PC-9 (cell line): Measurements from ENCODE around the gene BIK. TPM values are rescaled to one million over a fixed set of nuclear protein-coding genes. Genes with fewer than 3 reads are reported as not detected.

Experiments used
- BruUV-seq: library from RNA; stranded (reverse); fragments of 400-500 nt; replicated peaks from 2 replicates; lab custom pipeline; 2021; lab: Mats Ljungman, UMichigan
- CTCF ChIA-PET: fragments of 300-600 bp; sonication (Branson Sonifier 250); formaldehyde crosslinking; loops from one replicate; lab custom pipeline; 2022; ENCODE audit warnings: antibody characterized with exemption; lab: Charles Lee
- POLR2A ChIA-PET: fragments of 300-600 bp; sonication (Branson Sonifier 250); formaldehyde crosslinking; loops from one replicate; lab custom pipeline; 2022; ENCODE audit warnings: antibody characterized with exemption; ENCODE audit not compliant: unreplicated experiment; lab: Charles Lee
- DNase-seq, 2 experiments: peaks; one replicate each; pipeline versions ENCODE4 v3.0.0 to v3.0.0-alpha.2; 2015 to 2022; ENCODE audit warnings: mixed read lengths in 1 of 2
- H2AFZ ChIP-seq: fragments of 200-600 bp; sonication (generic); 2 replicates; pipeline ENCODE4 v1.8.1; 2017; ENCODE audit warnings: antibody characterized with exemption
- H3F3A ChIP-seq: fragments of 200-600 bp; sonication (generic); 2 replicates; pipeline ENCODE4 v1.8.1; 2017; ENCODE audit warnings: antibody characterized with exemption, mild to moderate bottlenecking, low read depth; ENCODE audit not compliant: insufficient read depth
- H3K27ac ChIP-seq: fragments of 200-600 bp; sonication (generic); 2 replicates; pipeline ENCODE4 v1.6.1; 2016; ENCODE audit warnings: mixed run types
- H3K27me3 ChIP-seq: fragments of 200-600 bp; sonication (generic); 2 replicates; pipeline ENCODE4 v1.6.1; 2016; ENCODE audit warnings: low read depth, mixed run types; ENCODE audit not compliant: insufficient read depth
- H3K36me3 ChIP-seq: fragments of 200-600 bp; sonication (generic); 2 replicates; pipeline ENCODE4 v1.6.1; 2016; ENCODE audit warnings: low read depth, mixed run types
- H3K4me1 ChIP-seq: fragments of 200-600 bp; sonication (generic); replicated peaks from 2 replicates; pipeline ENCODE4 v1.6.1; 2016; ENCODE audit warnings: mixed run types; ENCODE audit not compliant: insufficient read depth
- H3K4me2 ChIP-seq: fragments of 200-600 bp; sonication (generic); 2 replicates; pipeline ENCODE4 v1.6.1; 2017; ENCODE audit warnings: mixed run types
- H3K4me3 ChIP-seq: fragments of 200-600 bp; sonication (generic); 2 replicates; pipeline ENCODE4 v1.6.1; 2016; ENCODE audit warnings: mixed run types
- H3K79me2 ChIP-seq: fragments of 200-600 bp; sonication (generic); 2 replicates; pipeline ENCODE4 v1.6.1; 2017; ENCODE audit warnings: low read depth, mixed run types
- H3K9me2 ChIP-seq: fragments of 200-600 bp; sonication (generic); 2 replicates; pipeline ENCODE4 v1.8.1; 2017; ENCODE audit warnings: mild to moderate bottlenecking; ENCODE audit not compliant: insufficient read depth
- H3K9me3 ChIP-seq: fragments of 200-600 bp; sonication (generic); 2 replicates; pipeline ENCODE4 v1.8.1; 2016; ENCODE audit warnings: low read depth; ENCODE audit not compliant: insufficient read depth
- H4K20me1 ChIP-seq: fragments of 200-600 bp; sonication (generic); 2 replicates; pipeline ENCODE4 v1.8.1; 2017; ENCODE audit not compliant: insufficient read depth
- EZH2 ChIP-seq: fragments of 200-600 bp; sonication (generic); IDR thresholded peaks from 2 replicates; pipeline ENCODE4 v1.8.0; 2017; ENCODE audit warnings: antibody characterized with exemption, low read depth
- intact Hi-C: fragments of 100-400 bp; cut with micrococcal nuclease; formaldehyde crosslinking; loops from one replicate; pipeline ENCODE4 v1.10.0; 2022; ENCODE audit not compliant: unreplicated experiment
- total RNA-seq: library from RNA; stranded (reverse); gene quantifications from 2 replicates; pipeline ENCODE4 v1.2.3, GENCODE V29; 2021
- TF ChIP-seq, protein P1 (sequence below): fragments of 200-600 bp; sonication (generic); conservative IDR thresholded peaks from 2 replicates; pipeline ENCODE4 v1.6.1; 2017; ENCODE audit warnings: mixed run types, antibody characterized with exemption, mild to moderate bottlenecking, moderate library complexity

BIK gene
- total RNA-seq, 1 experiment from 2014 or later = 10.6 TPM

DNA sequence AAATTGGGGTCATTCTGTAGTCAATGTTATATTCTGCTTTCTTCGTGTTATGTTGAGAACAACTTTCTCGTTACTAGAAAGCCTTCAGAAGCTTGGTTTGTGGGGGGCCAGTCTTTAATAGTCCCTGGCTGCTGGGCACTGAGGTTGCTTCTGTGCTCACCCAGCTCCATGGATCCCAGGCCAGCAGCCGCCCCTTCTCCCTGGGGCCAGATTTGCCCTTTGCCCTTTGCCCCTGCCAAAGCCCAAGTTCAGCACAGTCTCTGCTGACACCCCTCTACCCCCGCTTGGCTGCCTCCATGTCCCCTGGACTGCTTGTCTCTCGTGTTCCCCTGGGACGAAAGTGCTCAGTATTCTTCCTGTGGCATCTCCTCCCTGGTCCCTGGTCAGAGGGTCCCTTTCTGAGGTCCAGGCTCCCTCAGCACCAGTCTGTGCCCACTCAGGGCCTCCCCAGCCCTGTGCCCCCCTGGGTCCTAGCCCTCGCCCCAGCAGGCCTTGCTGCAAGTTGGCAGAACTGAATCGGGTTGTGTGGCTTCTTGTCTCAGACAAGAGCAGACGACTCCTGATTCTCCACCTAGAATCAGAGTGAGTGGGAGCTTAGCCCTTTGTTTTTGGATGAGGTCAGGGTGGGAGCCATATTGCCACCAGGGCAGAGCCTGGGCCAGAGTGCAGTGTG lies 47.5 kb downstream of the BIK start:
- no peak for TF ChIP-seq EZH2
- TF ChIP-seq, protein P1, sequence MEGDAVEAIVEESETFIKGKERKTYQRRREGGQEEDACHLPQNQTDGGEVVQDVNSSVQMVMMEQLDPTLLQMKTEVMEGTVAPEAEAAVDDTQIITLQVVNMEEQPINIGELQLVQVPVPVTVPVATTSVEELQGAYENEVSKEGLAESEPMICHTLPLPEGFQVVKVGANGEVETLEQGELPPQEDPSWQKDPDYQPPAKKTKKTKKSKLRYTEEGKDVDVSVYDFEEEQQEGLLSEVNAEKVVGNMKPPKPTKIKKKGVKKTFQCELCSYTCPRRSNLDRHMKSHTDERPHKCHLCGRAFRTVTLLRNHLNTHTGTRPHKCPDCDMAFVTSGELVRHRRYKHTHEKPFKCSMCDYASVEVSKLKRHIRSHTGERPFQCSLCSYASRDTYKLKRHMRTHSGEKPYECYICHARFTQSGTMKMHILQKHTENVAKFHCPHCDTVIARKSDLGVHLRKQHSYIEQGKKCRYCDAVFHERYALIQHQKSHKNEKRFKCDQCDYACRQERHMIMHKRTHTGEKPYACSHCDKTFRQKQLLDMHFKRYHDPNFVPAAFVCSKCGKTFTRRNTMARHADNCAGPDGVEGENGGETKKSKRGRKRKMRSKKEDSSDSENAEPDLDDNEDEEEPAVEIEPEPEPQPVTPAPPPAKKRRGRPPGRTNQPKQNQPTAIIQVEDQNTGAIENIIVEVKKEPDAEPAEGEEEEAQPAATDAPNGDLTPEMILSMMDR = no peak
- DNase-seq = no peak
- H2AFZ ChIP-seq = no peak overlapping the region
- no TSS peak for BruUV-seq
- peaks cover 4% of the 10 kb centered on the region; the same call in 1 of the 2 replicates for H3K36me3 ChIP-seq
- H3K27ac ChIP-seq = no peak overlapping the region
- no peaks in the 10 kb centered on the region for H3K9me3 ChIP-seq
- peaks cover 11% of the 10 kb centered on the region for H3K4me1 ChIP-seq
- H4K20me1 ChIP-seq = peaks cover 42% of the 10 kb centered on the region
- CTCF ChIA-PET = no interaction called here
- no peak overlapping the region for H3K4me2 ChIP-seq
- H3K27me3 ChIP-seq = no peaks in the 10 kb centered on the region
- intact Hi-C loops = no loop called here
- peaks cover 36% of the 10 kb centered on the region for H3K79me2 ChIP-seq
- H3K4me3 ChIP-seq = no peak overlapping the region
- POLR2A ChIA-PET = no interaction called here
- H3K9me2 ChIP-seq = no peaks in the 10 kb centered on the region
- H3F3A ChIP-seq = peaks cover 13% of the 10 kb centered on the region; the same call in 1 of the 2 replicates

DNA sequence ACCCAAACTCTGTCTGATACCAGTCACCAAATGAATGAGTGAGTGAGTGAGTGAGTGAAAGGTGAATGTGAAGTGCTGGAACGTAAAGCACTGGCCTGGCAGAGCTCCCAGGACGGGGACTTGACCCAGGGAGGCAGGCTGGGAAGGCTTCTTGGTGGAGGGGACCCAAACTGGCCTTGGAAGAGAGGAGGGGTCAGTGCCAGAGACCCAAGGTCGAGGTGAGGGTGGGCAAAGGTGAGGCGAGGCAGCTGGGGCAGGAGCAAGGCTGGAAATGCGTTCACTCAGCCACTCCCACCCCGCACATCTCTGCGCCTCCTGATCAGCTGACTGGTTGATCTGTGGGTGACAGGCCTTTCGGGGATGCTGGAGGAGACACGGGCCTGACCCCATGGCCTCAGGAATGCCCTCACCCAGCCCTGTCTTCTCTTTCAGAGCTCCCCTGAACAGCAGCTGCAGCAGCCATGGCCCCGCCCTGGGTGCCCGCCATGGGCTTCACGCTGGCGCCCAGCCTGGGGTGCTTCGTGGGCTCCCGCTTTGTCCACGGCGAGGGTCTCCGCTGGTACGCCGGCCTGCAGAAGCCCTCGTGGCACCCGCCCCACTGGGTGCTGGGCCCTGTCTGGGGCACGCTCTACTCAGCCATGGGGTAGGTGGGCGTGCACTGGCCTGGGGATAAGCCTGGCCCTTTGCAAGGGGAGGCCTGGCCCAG lies 48.4 kb downstream of the BIK start:
- ChIA-PET POLR2A (no interaction called here), CTCF (interaction anchor here (0.6 kb wide), 2 partner anchors 93 to 799 kb away, joined by 3 read pairs; no protein-coding TSS in a partner anchor)
- peaks cover 22% of the 10 kb centered on the region; the same call in 1 of the 2 replicates for H3F3A ChIP-seq
- no peak overlapping the region for H3K4me3 ChIP-seq
- H3K9me2 ChIP-seq = no peaks in the 10 kb centered on the region
- H2AFZ ChIP-seq = no peak overlapping the region
- BruUV-seq = no TSS peak
- H4K20me1 ChIP-seq = peaks cover 48% of the 10 kb centered on the region
- H3K27ac ChIP-seq = no peak overlapping the region
- H3K79me2 ChIP-seq = peaks cover 32% of the 10 kb centered on the region
- H3K27me3 ChIP-seq = no peaks in the 10 kb centered on the region
- no peak overlapping the region for H3K4me2 ChIP-seq
- DNase-seq = no peak
- peaks cover 5% of the 10 kb centered on the region; the same call in 1 of the 2 replicates for H3K4me1 ChIP-seq
- no peak for TF ChIP-seq EZH2
- TF ChIP-seq, protein P1 = no peak
- peaks cover 4% of the 10 kb centered on the region; the same call in 1 of the 2 replicates for H3K36me3 ChIP-seq
- intact Hi-C loops = no loop called here
- no peaks in the 10 kb centered on the region for H3K9me3 ChIP-seq

DNA sequence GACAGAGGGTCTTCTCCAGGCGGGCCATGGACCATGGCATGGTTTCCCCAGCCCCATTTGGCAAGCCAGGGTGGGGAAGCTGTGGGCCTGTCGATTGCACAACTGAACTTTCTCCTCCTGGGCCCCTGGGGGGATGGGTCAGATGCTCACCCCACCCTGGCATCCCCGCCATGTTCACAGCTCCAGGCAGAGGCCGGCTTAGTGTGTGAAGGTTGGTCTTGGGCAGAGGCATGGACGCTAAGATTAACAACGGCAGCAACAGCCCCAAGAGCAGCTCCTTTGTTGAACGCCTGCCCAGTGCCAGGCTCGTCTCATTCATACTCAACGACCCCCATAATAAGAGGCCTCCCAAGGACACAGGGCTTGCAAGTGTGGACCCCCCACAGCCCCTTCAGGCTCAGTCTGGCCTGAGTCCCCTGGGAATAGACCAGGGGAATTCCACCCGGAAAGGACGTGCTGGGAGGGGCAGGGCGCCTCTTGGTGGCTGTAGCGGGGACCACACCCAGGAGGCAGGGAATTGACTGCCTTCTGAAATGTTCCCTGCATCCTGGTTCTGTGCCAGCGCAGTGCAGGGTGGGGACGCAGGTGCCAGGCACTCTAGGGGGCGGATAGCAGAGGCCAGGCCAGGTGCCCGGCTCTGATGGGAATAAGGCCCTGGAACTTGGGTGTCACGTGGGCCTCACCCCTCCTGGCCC lies 49.1 kb downstream of the BIK start:
- DNase-seq = peak in 1 of 2 experiments; percentile 23
- H2AFZ ChIP-seq = no peak overlapping the region
- CTCF ChIA-PET = interaction anchor here (0.6 kb wide), 2 partner anchors 93 to 799 kb away, joined by 3 read pairs; no protein-coding TSS in a partner anchor
- H3K79me2 ChIP-seq = peaks cover 25% of the 10 kb centered on the region
- no peak for TF ChIP-seq EZH2
- TF ChIP-seq, protein P1 = peak; percentile 56; the same call in 1 of the 2 replicates
- POLR2A ChIA-PET = no interaction called here
- no peaks in the 10 kb centered on the region for H3K9me3 ChIP-seq
- H3K27me3 ChIP-seq = no peaks in the 10 kb centered on the region
- H3K9me2 ChIP-seq = no peaks in the 10 kb centered on the region
- H3K4me3 ChIP-seq = no peak overlapping the region
- no peaks in the 10 kb centered on the region for H3K4me1 ChIP-seq
- H3K27ac ChIP-seq = no peak overlapping the region
- no TSS peak for BruUV-seq
- no peak overlapping the region for H3K4me2 ChIP-seq
- peaks cover 29% of the 10 kb centered on the region; the same call in 1 of the 2 replicates for H3F3A ChIP-seq
- intact Hi-C loops = no loop called here
- H3K36me3 ChIP-seq = peaks cover 4% of the 10 kb centered on the region; the same call in 1 of the 2 replicates
- peaks cover 48% of the 10 kb centered on the region for H4K20me1 ChIP-seq
